ENCODE data around the gene ALDH3A2.
A peak's percentile ranks its signal among the peaks of the same experiment; 100 is the strongest.

The ALDH3A2 gene

DNA sequence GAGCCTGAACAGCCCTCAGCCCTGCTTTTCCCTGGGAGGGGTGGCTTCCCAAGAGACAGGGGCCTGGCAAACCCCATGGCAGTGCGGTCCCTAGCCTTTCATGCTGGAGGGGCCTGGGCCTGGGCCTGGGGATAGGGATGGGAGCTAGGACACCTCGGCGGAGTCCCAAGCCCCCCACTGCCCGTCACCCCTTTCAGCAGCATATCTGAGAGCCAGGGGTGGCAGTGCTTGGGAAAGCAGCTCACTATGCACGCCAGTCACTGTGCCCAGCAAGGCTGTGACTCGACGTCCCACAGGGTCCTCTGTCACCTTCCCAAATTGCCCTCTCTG, 68.4 kb downstream of the ALDH3A2 start:
- no peak for DNase-seq

DNA sequence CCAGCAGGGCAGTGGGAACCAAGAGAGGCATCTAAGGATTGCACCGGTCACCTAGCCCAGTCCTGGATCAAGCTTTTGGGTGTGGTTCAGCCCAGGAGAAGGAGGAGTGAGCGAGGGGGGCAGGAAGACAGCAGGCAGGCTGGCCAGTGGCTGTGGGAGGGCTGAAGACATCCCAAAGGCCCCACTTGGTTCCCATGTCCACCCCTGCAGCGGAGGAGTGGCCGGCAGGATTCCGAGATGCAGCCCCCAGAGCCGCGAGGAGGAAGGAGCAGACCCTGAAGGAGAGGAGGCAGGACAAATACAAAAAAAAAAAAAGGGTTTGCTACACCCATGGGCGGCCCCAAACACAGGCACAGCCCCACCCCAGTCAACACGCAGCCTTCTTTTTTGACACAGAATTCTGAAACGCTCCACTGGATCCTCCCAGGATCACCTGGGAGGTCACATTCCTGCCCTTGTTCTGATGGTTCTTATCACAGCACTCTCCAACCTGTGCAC, 68.9 kb downstream of the ALDH3A2 start:
- no peak for DNase-seq

DNA sequence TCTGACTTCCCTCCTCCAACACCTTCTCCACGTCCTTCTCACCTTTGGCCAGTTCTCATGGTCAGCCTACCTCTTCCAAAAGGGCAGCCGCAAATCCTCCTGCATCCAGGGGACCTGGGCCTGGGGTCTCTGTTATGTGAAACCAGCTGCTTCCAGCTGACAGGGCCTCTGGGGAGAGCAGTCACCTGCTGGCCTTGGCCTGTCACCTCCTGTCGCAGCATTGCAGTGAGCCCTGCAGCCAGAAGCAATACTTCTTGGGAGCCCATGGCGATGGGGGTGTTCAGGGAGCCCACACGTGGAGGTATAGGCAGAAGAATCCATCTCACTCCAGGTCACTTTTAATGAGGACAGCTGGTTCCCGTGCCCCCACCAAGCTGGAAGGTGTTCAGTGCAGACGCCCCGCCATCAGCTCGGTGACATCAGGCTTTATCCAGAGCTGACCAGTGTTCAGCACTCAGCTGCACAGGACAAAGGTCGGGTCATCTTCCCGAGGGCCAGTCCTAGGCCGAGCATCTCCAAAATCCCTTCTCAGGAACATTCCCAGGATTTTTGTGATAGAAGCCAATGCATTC, 69.6 kb downstream of the ALDH3A2 start:
- no peak for DNase-seq

DNA sequence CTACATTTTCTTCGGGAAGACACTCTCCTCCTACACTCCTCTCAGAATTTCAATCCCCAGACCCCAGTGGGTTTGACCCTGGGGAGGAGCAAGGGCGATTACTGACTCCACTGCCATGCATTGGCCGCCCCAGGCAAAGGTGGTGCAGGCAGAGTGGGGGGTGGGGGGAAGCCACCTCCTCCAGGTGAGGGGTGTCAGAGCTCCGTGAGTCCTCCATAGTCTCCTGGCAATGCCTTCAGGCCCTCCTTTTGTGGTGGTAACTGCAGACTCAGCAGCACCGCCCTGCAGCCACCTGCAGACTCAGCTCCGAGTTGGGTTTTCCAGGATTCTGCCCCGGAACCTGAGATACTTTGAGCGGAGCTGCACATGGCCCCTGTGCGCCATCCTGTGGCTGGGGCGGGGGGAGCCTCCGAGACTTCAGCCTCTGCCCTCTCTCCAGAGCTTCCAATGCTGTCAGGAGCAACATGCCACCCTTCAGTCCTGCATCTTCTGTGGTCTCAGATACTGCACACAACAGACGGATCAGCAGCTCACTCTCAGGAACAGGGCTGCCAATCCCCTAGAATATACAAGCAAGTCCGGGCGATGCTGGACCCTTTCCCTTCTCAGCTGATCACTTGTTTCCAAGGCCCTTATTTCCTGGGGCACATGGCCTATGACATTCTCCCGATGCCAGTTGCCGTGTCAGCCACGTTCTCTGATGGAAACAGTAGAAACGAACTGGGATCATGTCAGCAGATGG, 70.2 kb downstream of the ALDH3A2 start:
- no peak for DNase-seq

DNA sequence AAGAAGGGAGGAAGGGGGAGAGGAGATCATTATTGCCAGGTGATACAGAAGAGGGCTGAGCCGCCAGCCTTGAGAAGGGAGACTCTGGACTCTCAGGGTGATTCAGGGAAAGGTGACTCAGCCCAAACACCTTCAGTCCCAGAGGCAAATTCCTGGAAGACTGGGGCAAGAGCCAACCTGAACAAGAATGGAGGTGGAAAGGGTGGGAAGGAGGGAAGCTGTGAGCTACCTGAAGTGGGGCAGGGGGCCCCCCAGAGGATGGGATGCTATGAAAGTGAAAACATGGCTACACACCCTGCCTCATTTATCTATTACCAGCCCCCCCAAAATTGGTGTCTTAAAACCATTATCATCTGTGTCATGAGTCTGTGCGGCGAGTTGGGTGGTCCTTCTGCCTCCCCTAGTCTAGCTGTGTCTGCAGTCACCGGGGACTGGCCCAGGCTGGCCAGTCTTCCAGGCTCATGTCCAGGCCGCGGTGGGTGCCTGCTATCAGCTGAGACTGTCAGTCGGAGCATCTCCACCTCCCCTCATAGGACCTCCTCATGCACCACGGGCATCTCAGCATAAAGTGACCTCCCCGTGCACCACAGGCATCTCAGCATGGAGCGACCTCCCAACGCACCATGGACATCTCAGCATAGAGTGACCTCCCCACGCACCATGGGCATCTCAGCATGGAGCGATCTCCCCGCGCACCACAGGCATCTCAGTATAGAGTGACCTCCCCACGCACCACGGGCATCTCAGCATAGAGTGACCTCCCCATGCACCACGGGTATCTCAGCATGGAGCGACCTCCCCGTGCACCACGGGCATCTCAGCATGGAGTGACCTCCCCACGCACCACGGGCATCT, 71.0 kb downstream of the ALDH3A2 start:
- DNase-seq = no peak

DNA sequence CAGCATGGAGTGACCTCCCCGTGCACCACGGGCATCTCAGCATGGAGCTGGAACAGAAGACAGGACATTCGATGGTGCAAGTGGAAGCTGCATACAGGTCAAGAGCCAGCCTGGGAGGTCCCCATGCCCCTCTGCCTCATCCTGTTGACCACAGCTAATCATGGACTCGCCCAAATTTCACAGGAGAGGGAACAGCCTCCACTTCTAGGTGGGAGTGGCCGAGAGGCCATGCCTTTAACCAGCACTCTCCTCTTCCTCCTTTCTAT, 71.6 kb downstream of the ALDH3A2 start:
- no peak for DNase-seq

DNA sequence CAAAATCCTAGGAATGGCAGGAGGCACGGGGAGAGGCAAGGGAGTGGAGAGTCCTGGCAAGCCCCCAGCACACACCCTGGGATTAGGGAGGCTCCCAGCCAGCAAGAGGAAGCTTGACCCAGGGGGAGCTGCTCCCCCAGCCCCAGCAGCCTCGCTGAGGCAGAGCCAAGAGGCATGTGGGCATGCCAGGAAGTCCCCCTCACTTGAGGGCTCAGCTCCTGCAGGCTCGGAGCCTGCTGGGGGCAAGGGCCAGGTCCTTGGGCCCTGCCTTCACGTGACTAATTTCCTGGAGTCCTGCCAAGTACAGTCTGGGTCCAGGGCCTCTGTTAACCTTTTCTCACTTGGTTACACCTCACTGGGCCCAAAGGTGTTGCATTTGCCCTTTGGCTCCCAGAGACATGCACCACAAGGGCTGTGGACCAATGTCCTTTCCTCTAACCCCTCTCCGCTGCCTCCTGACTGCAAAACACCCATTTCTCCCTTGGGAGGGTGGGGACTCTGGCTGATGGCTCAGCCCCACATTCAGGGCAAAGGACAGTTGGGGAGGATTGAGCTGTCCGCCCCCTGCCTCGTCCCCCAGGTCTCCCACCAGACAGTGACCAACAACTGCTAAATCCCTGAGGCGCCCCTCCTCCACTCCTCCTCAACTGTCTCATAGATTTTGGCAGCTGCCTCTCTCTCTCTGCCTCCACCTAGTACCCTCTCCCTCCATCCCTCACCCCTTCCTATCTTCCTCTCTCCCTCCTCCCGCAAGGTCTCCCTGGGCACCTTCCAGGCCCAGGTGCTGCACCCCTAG, 72.3 kb downstream of the ALDH3A2 start:
- no peak for DNase-seq

DNA sequence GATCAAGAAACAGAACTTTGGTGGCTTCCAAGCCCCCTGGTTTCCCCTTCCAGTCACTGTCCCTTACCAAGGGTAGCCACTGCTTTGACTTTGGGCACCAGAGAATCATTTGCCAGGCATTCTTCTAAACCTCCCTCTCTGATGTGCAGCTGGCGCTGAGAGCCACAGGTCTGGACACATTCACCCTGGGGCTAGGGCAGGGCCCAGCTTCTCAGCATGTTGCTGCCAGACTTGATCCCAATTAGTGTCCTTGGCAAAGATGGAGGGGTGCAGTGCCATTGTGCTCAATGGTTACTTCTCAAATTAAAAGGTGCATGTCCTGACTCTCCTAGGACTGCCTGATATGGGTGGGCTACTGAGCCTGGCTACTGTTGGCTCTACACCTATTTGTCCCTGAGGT, 75.4 kb downstream of the ALDH3A2 start:
- DNase-seq = no peak

DNA sequence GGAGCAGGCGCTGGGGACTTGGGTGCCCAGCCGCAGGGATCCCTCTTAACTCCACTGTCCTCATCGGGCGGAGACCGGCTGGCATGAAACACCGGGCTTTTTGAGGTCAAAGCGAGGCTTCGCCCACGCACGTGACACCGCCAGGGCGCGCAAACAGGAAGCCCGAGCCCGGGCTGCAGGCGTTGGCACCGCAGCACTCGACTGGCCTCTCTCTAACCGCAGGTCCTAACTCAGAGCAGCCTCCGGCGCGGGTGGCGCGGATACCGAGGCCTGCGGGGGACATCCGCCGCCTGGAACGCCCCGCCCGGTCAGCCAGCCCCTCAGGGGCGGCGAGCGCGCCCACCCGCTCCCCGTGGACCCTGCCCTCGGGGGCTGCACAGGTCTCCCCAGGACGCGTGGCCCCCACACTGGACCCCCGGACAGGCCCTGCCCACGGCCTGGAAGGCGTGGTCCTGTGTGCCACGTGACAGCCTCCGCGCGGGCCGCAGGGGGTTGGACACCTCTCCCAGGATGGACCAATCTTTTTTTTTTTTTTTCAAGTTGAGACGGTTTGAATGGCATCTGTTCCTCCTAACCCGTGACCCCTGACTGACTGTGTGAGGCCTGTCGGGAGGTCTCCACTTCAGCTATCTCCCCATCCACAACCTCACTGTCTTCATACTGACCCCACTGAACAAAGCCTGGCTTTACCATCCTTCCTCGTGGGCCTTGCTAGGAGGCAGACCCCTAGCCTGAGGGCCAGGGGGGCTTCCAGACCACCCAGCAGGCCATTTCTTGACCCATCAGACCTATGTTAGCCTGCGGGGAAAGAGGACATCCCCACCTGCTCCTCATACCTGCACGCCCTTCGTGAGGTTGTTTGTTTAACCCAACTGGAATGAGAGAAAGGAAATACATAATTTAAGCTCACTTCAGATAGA, 76.2 kb downstream of the ALDH3A2 start:
- peak; percentile 73 to 77 for DNase-seq

DNA sequence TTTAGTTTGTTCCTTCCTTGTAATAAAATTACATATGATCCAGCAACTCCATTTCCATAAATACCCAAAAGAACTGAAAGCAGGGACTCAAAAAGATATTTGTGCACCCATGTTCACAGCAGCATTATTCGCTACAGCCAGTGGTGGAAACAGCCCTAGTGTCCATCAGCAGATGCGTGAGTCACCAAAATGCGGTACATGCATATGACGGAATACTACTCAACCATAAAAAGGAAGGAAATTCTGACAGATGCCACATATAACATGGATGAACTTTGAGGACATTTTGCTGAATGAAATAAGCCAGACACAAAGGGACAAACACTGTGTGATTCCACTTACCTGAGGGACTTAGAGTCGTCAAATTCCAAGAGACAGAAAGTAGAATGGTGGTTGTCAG, 76.9 kb downstream of the ALDH3A2 start:
- DNase-seq = no peak

DNA sequence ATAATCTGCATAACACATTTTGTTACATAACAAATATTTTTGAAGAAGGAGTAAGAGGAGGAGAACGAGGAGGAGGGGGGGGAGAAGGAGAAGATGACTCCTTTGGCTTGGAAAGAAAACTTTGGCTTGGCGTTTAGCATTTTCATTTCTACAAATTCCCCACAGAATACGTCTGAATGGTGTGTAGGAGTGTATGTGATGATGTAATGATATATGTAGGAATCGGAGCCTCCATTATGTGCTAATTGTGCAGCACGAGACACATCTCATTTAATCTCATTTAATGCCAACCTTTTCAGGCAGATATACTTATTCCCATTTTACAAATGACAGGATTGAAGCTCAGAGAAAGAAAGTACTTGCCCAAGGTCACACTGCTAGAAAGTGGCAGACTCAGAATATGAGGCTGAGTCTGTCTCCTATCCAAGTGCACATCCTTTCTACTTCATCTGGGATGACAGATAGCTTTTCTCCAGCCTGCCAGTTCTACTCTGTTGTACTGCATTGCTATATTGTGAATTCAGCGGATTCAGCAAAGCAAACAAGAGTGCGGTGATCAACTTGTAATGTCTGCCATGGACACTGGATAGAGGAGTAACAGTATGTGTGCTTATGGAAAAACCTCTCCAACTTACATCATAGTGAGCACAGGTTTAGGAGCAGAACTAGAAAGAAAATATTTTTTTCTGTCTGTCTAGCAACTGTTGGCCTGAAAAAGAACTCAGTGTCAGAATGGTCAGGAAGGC, 78.3 kb downstream of the ALDH3A2 start:
- no peak for DNase-seq
